SK-N-SH treated with all-trans-retinoic acid at 6 μM for 48 hours (cell line): ENCODE results near the gene CCNI2.

Experiments
- ATAC-seq: fragments of 200-7000 bp; cut with Tn5 transposase; 3 replicates; pipeline ENCODE4 v1.9.1; 2020; ENCODE audit warnings: mild to moderate bottlenecking, moderate library complexity
- BACH2 ChIP-seq: fragments of 250-450 bp; sonication (Bioruptor Pico); IDR thresholded peaks from 2 replicates; pipeline ENCODE4 v1.9.0; 2021; ENCODE audit warnings: mild to moderate bottlenecking, borderline replicate concordance
- CSRNP3 ChIP-seq: fragments of 250-450 bp; sonication (Bioruptor Pico); IDR thresholded peaks from 2 replicates; pipeline ENCODE4 v1.5.1; 2021; ENCODE audit warnings: mild to moderate bottlenecking, moderate library complexity
- ESRRG ChIP-seq: fragments of 250-450 bp; sonication (Bioruptor Pico); IDR thresholded peaks from 2 replicates; pipeline ENCODE4 v1.6.1; 2021; ENCODE audit warnings: mild to moderate bottlenecking
- GLIS3 ChIP-seq: fragments of 250-450 bp; sonication (Bioruptor Pico); IDR thresholded peaks from 2 replicates; pipeline ENCODE4 v1.5.0; 2020; ENCODE audit warnings: mild to moderate bottlenecking, moderate library complexity
- OSR1 ChIP-seq: fragments of 250-450 bp; sonication (Bioruptor Pico); IDR thresholded peaks from 2 replicates; pipeline ENCODE4 v1.8.0; 2022; ENCODE audit warnings: moderate library complexity, mild to moderate bottlenecking, inconsistent platforms
- PATZ1 ChIP-seq: fragments of 250-450 bp; sonication (Bioruptor Pico); IDR thresholded peaks from 2 replicates; pipeline ENCODE4 v1.8.0; 2020; ENCODE audit warnings: mild to moderate bottlenecking, moderate library complexity, borderline replicate concordance
- POU6F1 ChIP-seq: fragments of 250-450 bp; sonication (Bioruptor Pico); IDR thresholded peaks from 2 replicates; pipeline ENCODE4 v1.8.0; 2021; ENCODE audit warnings: low read depth, mild to moderate bottlenecking, moderate library complexity, borderline replicate concordance
- PPARA ChIP-seq: fragments of 250-450 bp; sonication (Bioruptor Pico); IDR thresholded peaks from 2 replicates; pipeline ENCODE4 v1.5.0; 2020; ENCODE audit warnings: mild to moderate bottlenecking, borderline replicate concordance
- RARB ChIP-seq: fragments of 250-450 bp; sonication (Bioruptor Pico); IDR thresholded peaks from 2 replicates; pipeline ENCODE4 v1.8.0; 2021; ENCODE audit warnings: mild to moderate bottlenecking, moderate library complexity
- SNAI2 ChIP-seq: fragments of 250-450 bp; sonication (Bioruptor Pico); IDR thresholded peaks from 2 replicates; pipeline ENCODE4 v1.5.0; 2020; ENCODE audit warnings: mild to moderate bottlenecking, moderate library complexity
- TCF4 ChIP-seq: fragments of 250-450 bp; sonication (Bioruptor Pico); IDR thresholded peaks from 2 replicates; pipeline ENCODE4 v1.8.0; 2021; ENCODE audit warnings: mild to moderate bottlenecking, moderate library complexity, borderline replicate concordance
- TOX ChIP-seq: fragments of 250-450 bp; sonication (Bioruptor Pico); IDR thresholded peaks from 2 replicates; pipeline ENCODE4 v1.8.0; 2021; ENCODE audit warnings: mild to moderate bottlenecking, moderate library complexity, borderline replicate concordance
- TSHZ2 ChIP-seq: fragments of 250-450 bp; sonication (Bioruptor Pico); IDR thresholded peaks from 2 replicates; pipeline ENCODE4 v1.5.0; 2020; ENCODE audit warnings: mild to moderate bottlenecking, moderate library complexity
- ZC3H10 ChIP-seq: fragments of 250-450 bp; sonication (Bioruptor Pico); IDR thresholded peaks from 2 replicates; pipeline ENCODE4 v1.5.1; 2021; ENCODE audit warnings: mild to moderate bottlenecking, moderate library complexity
- ZFP30 ChIP-seq: fragments of 450-650 bp; formaldehyde crosslinking; IDR thresholded peaks from 2 replicates; pipeline ENCODE4 v1.5.0; 2022; ENCODE audit warnings: mild to moderate bottlenecking, moderate library complexity
- ZNF565 ChIP-seq: fragments of 450-650 bp; formaldehyde crosslinking; conservative IDR thresholded peaks from 2 replicates; pipeline ENCODE4 v1.5.0; 2020; ENCODE audit warnings: low read depth, mild to moderate bottlenecking, moderate library complexity
- ZNF70 ChIP-seq: fragments of 450-650 bp; formaldehyde crosslinking; IDR thresholded peaks from 2 replicates; pipeline ENCODE4 v1.5.0; 2020; ENCODE audit warnings: mild to moderate bottlenecking, moderate library complexity
- ZNF8 ChIP-seq: fragments of 450-650 bp; formaldehyde crosslinking; IDR thresholded peaks from 2 replicates; pipeline ENCODE4 v1.5.0; 2020; ENCODE audit warnings: mild to moderate bottlenecking, moderate library complexity

CCNI2 gene

GRCh38 chr5:132733499-132734148 lies 13.6 kb upstream of the CCNI2 start (continued):
- TF ChIP-seq TSHZ2 (CRISPR knock-in tag) (no peak), OSR1 (CRISPR knock-in tag) (no peak), SNAI2 (CRISPR knock-in tag) (no peak), TCF4 (no peak), ZNF70 (CRISPR knock-in tag) (no peak), GLIS3 (CRISPR knock-in tag) (no peak)

GRCh38 chr5:132734687-132735086 lies 12.5 kb upstream of the CCNI2 start:
- TF ChIP-seq RARB (no peak), OSR1 (CRISPR knock-in tag) (no peak), PPARA (no peak), GLIS3 (CRISPR knock-in tag) (no peak), ZFP30 (no peak), TOX (CRISPR knock-in tag) (no peak), CSRNP3 (CRISPR knock-in tag) (no peak)
- ATAC-seq: no peak

- TF ChIP-seq CSRNP3 (CRISPR knock-in tag) (no peak), TCF4 (no peak), ZNF8 (CRISPR knock-in tag) (no peak), OSR1 (CRISPR knock-in tag) (no peak), ZC3H10 (no peak)
- peak; percentile 96 for ATAC-seq
These were observed 10.1 kb upstream of the CCNI2 start, which contains the start of gene KIF3A for GRCh38 chr5:132736853-132737833. Gene KIF3A (minus strand): TSS chr5:132737546. CDS start chr5:132737419, 127 bp downstream.

GRCh38 chr5:132737982-132738681 lies 9.1 kb upstream of the CCNI2 start:
- TF ChIP-seq ZNF565 (CRISPR knock-in tag): no peak
- no peak for TF ChIP-seq ZNF8 (CRISPR knock-in tag)
- TF ChIP-seq CSRNP3 (CRISPR knock-in tag): no peak
- no peak for ATAC-seq

GRCh38 chr5:132739232-132739631 lies 8.0 kb upstream of the CCNI2 start:
- no peak for ATAC-seq
- TF ChIP-seq POU6F1 (CRISPR knock-in tag) (no peak), BACH2 (CRISPR knock-in tag) (no peak), RARB (no peak), PATZ1 (CRISPR knock-in tag) (no peak), SNAI2 (CRISPR knock-in tag) (no peak), ESRRG (no peak), CSRNP3 (CRISPR knock-in tag) (no peak)
